HepG2 (cell line): Measurements from ENCODE around the gene RTP5. TPM values are rescaled to one million over a fixed set of nuclear protein-coding genes. Genes with fewer than 3 reads are reported as not detected.

ENCODE experiments used
- ATAC-seq: fragments of 200-7000 bp; cut with Tn5 transposase; 3 replicates; pipeline ENCODE4 v1.9.1; 2020; ENCODE audit warnings: mild to moderate bottlenecking, moderate library complexity
- BruUV-seq: library from RNA; stranded (reverse); fragments of 400-500 nt; replicated peaks from 2 replicates; lab custom pipeline; 2021; lab: Mats Ljungman, UMichigan
- CTCF ChIA-PET: fragments of 300-600 bp; formaldehyde crosslinking; extraction: SDS; loops from one replicate; lab custom pipeline; 2021; ENCODE audit warnings: low total read pairs, inconsistent platforms, low intra/inter-chr PET ratio; lab: Yijun Ruan, JAX
- POLR2A ChIA-PET: fragments of 350-600 bp; sonication (Branson Sonifier 250); formaldehyde crosslinking; loops from one replicate; lab custom pipeline; 2020; ENCODE audit warnings: antibody characterized with exemption, inconsistent platforms; lab: Yijun Ruan, JAX
- DNase-seq: peaks from one replicate; pipeline ENCODE4 v3.0.0-alpha.2; 2015; ENCODE audit warnings: low spot score
- FAIRE-seq: peaks from 3 replicates; lab custom pipeline; 2011; peaks lifted over from hg19 to GRCh38; lab: Jason Lieb, UNC
- H2AFZ ChIP-seq: one replicate; pipeline ENCODE4 v1.6.1; 2011; ENCODE audit warnings: low read length, inconsistent platforms
- H3K27ac ChIP-seq: fragments of 300-600 bp; 3 replicates; pipeline ENCODE4 v1.8.0; 2011; ENCODE audit warnings: mixed run types, mild to moderate bottlenecking, mixed read lengths, low read length, inconsistent platforms; ENCODE audit not compliant: insufficient read depth; ENCODE audit errors: extremely low read length
- H3K27me3 ChIP-seq, 2 experiments: fragments of 200-600 bp in 1 of 2; 2 replicates in 1 of 2; 3 replicates in 1 of 2; pipeline versions ENCODE4 v1.6.0 to v1.8.0; 2011; ENCODE audit warnings: low read length in 2 of 2, mild to moderate bottlenecking in 2 of 2, moderate library complexity in 2 of 2, inconsistent platforms in 1 of 2; ENCODE audit not compliant: insufficient read depth in 2 of 2, control insufficient read depth in 1 of 2
- H3K36me3 ChIP-seq, 2 experiments: fragments of 200-600 bp in 1 of 2; replicated peaks in 1 of 2; 2 replicates in 1 of 2; 3 replicates in 1 of 2; pipeline versions ENCODE4 v1.5.1 to v1.8.0; 2011; ENCODE audit warnings: low read length in 2 of 2, inconsistent platforms in 1 of 2; ENCODE audit not compliant: insufficient read depth in 2 of 2, control insufficient read depth in 1 of 2
- H3K4me1 ChIP-seq: 2 replicates; pipeline ENCODE4 v1.5.1; 2012; ENCODE audit warnings: low read length, inconsistent platforms; ENCODE audit not compliant: insufficient read depth
- H3K4me2 ChIP-seq: 2 replicates; pipeline ENCODE4 v1.6.0; 2011; ENCODE audit warnings: low read depth, low read length, inconsistent platforms
- H3K4me3 ChIP-seq, 3 experiments: fragments of 200-600 bp in 1 of 3; sonication (generic), shearing (Covaris generic) in 1 of 3; replicated peaks in 1 of 3; 2 replicates each; pipeline ENCODE4 v1.5.1; 2011 to 2016; ENCODE audit warnings: low read length in 3 of 3, inconsistent platforms in 2 of 3, low read depth in 2 of 3, mild to moderate bottlenecking in 2 of 3, control low read depth in 1 of 3, mixed read lengths in 1 of 3; ENCODE audit not compliant: insufficient read depth in 1 of 3
- H3K79me2 ChIP-seq: one replicate; pipeline ENCODE4 v1.6.1; 2011; ENCODE audit warnings: low read length, inconsistent platforms; ENCODE audit not compliant: insufficient read depth
- H3K9ac ChIP-seq: 2 replicates; pipeline ENCODE4 v1.6.0; 2011; ENCODE audit warnings: mild to moderate bottlenecking, low read depth, low read length, inconsistent platforms; ENCODE audit not compliant: insufficient read depth
- H3K9me3 ChIP-seq: 2 replicates; pipeline ENCODE4 v1.5.1; 2012; ENCODE audit warnings: mild to moderate bottlenecking, low read length
- H4K20me1 ChIP-seq: 2 replicates; pipeline ENCODE4 v1.6.0; 2011; ENCODE audit warnings: inconsistent platforms, mild to moderate bottlenecking, low read length, moderate library complexity; ENCODE audit not compliant: insufficient read depth
- FOXA1 ChIP-seq, 2 experiments: fragments of 450-650 bp in 1 of 2; sonication (generic) in 1 of 2; formaldehyde crosslinking in 1 of 2; IDR thresholded peaks; 2 replicates each; pipeline versions ENCODE4 v1.4.0 to v1.6.1; 2016 to 2020; ENCODE audit warnings: missing genetic modification reagents in 1 of 2
- GATA4 ChIP-seq: sonication (generic); IDR thresholded peaks from 2 replicates; pipeline ENCODE4 v1.6.1; 2016; ENCODE audit warnings: antibody characterized with exemption, low read depth, borderline replicate concordance
- HNF4A ChIP-seq: sonication (generic); formaldehyde crosslinking; IDR thresholded peaks from 2 replicates; pipeline ENCODE4 v1.4.0; 2020; ENCODE audit warnings: missing genetic modification reagents
- HOXA7 ChIP-seq: sonication (generic); formaldehyde crosslinking; IDR thresholded peaks from 2 replicates; pipeline ENCODE4 v1.8.1; 2022; ENCODE audit warnings: mild to moderate bottlenecking, missing genetic modification reagents, moderate library complexity
- MAZ ChIP-seq, 2 experiments: sonication (generic) in 1 of 2; formaldehyde crosslinking in 1 of 2; IDR thresholded peaks; 2 replicates each; pipeline versions ENCODE4 v1.5.0 to v1.6.1; 2012 to 2020; ENCODE audit warnings: low read depth in 2 of 2, mild to moderate bottlenecking in 2 of 2, borderline replicate concordance in 1 of 2, improper control_type of control experiment in 1 of 2, low read length in 1 of 2, missing genetic modification reagents in 1 of 2, moderate library complexity in 1 of 2
- ZBTB8A ChIP-seq: sonication (generic); formaldehyde crosslinking; IDR thresholded peaks from 2 replicates; pipeline ENCODE4 v1.4.0; 2020; ENCODE audit warnings: mild to moderate bottlenecking, low read depth, missing genetic modification reagents, borderline replicate concordance
- ZHX2 ChIP-seq, 2 experiments: sonication (generic) in 1 of 2; formaldehyde crosslinking in 1 of 2; IDR thresholded peaks; 2 replicates each; pipeline versions ENCODE4 v1.6.1 to v1.9.0; 2014 to 2022; ENCODE audit warnings: antibody characterized with exemption in 1 of 2, borderline replicate concordance in 1 of 2, inconsistent platforms in 1 of 2, low read depth in 1 of 2, missing genetic modification reagents in 1 of 2
- ZNF24 ChIP-seq: fragments of 450-650 bp; IDR thresholded peaks from 2 replicates; pipeline ENCODE4 v1.6.1; 2017; ENCODE audit warnings: antibody characterized with exemption, mild to moderate bottlenecking
- ZNF30 ChIP-seq: sonication (generic); formaldehyde crosslinking; IDR thresholded peaks from 2 replicates; pipeline ENCODE4 v1.5.0; 2020; ENCODE audit warnings: mild to moderate bottlenecking, missing genetic modification reagents
- ZNF687 ChIP-seq: sonication (generic); formaldehyde crosslinking; IDR thresholded peaks from 2 replicates; pipeline ENCODE4 v1.5.1; 2020; ENCODE audit warnings: mild to moderate bottlenecking, missing genetic modification reagents, moderate library complexity
- ZNF883 ChIP-seq: sonication (generic); formaldehyde crosslinking; IDR thresholded peaks from 2 replicates; pipeline ENCODE4 v1.5.1; 2020; ENCODE audit warnings: mild to moderate bottlenecking, missing genetic modification reagents; ENCODE audit errors: not compliant biosample characterization
- WGBS: methylation state at CpG from one replicate; pipeline ENCODE4 v1.1.6; 2017; ENCODE audit warnings: low lambda C conversion rate; 5-methylcytosine and 5-hydroxymethylcytosine counted together
- in situ Hi-C: cut with HindIII; loops from 2 replicates; pipeline ENCODE4 v1.10.0; 2017; ENCODE audit warnings: low pct_unique_long_range_greater_than_20kb; ENCODE audit not compliant: extremely low pct_ligation_motif_present
- intact Hi-C: fragments of 100-400 bp; cut with micrococcal nuclease; formaldehyde crosslinking; loops from one replicate; pipeline ENCODE4 v1.10.0; 2022; ENCODE audit not compliant: unreplicated experiment
- polyA plus RNA-seq, 8 experiments: library from polyadenylated mRNA; depleted of rRNA in 3 of 8; stranded (reverse) in 7 of 8; unstranded in 1 of 8; fragments of >200 nt; fragmentation: Illumina TruSeq in 4 of 8; extraction: Trizol in 4 of 8; gene quantifications; 2 replicates each; pipeline versions ENCODE4 v1.2.1 to v1.2.3, GENCODE V29; 2011 to 2016; ENCODE audit warnings: low read depth in 4 of 8, missing spikeins in 1 of 8, mixed read lengths in 1 of 8; ENCODE audit not compliant: insufficient read depth in 1 of 8
- total RNA-seq, 5 experiments: library from RNA; depleted of rRNA; stranded (reverse); fragments of >200 nt; fragmentation: Illumina TruSeq; extraction: Trizol; gene quantifications; 2 replicates each; pipeline ENCODE4 v1.2.3, GENCODE V29; 2016; ENCODE audit warnings: low read depth in 1 of 5

Gene RTP5
- total and polyA plus RNA-seq, 2 of the 13 experiments (the other 11 are each of a cell fraction or from before 2014, with no cell fraction given), result not detected

- ChIA-PET POLR2A (no interaction called here), CTCF (no interaction called here)
- H3K9ac ChIP-seq, result no peak overlapping the region
- in situ Hi-C loops, result no loop called here
- no peak overlapping the region for H3K27ac ChIP-seq
- intact Hi-C loops, result no loop called here
- WGBS, result 41% methylated on average over 14 of the region's 14 CpGs
- DNase-seq (peak; percentile 32), FAIRE-seq (peak; percentile 15), ATAC-seq (peak; percentile 50)
- H3K27me3 ChIP-seq, result peaks cover 23 to 79% of the 10 kb centered on the region in 2 experiments
- no peaks in the 10 kb centered on the region for H4K20me1 ChIP-seq
- H3K79me2 ChIP-seq, result no peaks in the 10 kb centered on the region
- no TSS peak for BruUV-seq
- peak overlapping the region; percentile 28; the same call in 1 of the 2 replicates for H3K4me2 ChIP-seq
- no peaks in the 10 kb centered on the region for H3K9me3 ChIP-seq
- no peaks in the 10 kb centered on the region for H3K36me3 ChIP-seq
- H2AFZ ChIP-seq, result no peak overlapping the region
- peaks cover 26% of the 10 kb centered on the region for H3K4me1 ChIP-seq
- no peak overlapping the region for H3K4me3 ChIP-seq
- TF ChIP-seq ZBTB8A (CRISPR knock-in tag) (no peak), ZNF30 (CRISPR knock-in tag) (peak; percentile 82; the same call in 1 of the 2 replicates), ZNF883 (CRISPR knock-in tag) (peak; percentile 28), ZNF24 (no peak), MAZ (IDR thresholded peaks at IDR 0.05; ENCODE audit: borderline replicate concordance, low read depth, low read length) (no peak), MAZ (CRISPR knock-in tag; IDR thresholded peaks at IDR 0.05; ENCODE audit: low read depth) (no peak), ZNF687 (CRISPR knock-in tag) (peak; percentile 27), HNF4A (CRISPR knock-in tag) (peak; percentile 72), GATA4 (no peak), FOXA1 (IDR thresholded peaks at IDR 0.05) (no peak), FOXA1 (CRISPR knock-in tag; IDR thresholded peaks at IDR 0.05) (0 out of 2 replicates have a peak, but pooled peaks have one; percentile 8), ZHX2 (IDR thresholded peaks at IDR 0.05; ENCODE audit: low read depth) (no peak), ZHX2 (CRISPR knock-in tag; IDR thresholded peaks at IDR 0.05; ENCODE audit: borderline replicate concordance) (no peak), HOXA7 (CRISPR knock-in tag) (no peak)
These were observed 36.3 kb downstream of the RTP5 start for GRCh38 chr2:241905716-241906377.
